ENCODE data around the gene ERG.

ERG gene

GRCh38 chr21:38472412-38473108 is 25.7 kb downstream of the ERG start:
- no peak for DNase-seq (ENCODE audit: low read depth in 3 of 3)

GRCh38 chr21:38471766-38472165 is 26.5 kb downstream of the ERG start:
- DNase-seq (ENCODE audit: low read depth in 3 of 3), result no peak

GRCh38 chr21:38470755-38471154 is 27.5 kb downstream of the ERG start:
- DNase-seq (ENCODE audit: low read depth in 3 of 3), result no peak

- DNase-seq (ENCODE audit: low read depth in 3 of 3), result no peak
Observed at GRCh38 chr21:38469642-38470041, 28.6 kb downstream of the ERG start.

- DNase-seq (ENCODE audit: low read depth in 3 of 3), result no peak
Observed at GRCh38 chr21:38468989-38469388, 29.3 kb downstream of the ERG start.

GRCh38 chr21:38467911-38468310 is 30.4 kb downstream of the ERG start:
- DNase-seq (ENCODE audit: low read depth in 3 of 3), result no peak

- DNase-seq (ENCODE audit: low read depth in 3 of 3), result no peak
Observed at GRCh38 chr21:38467374-38467773, 30.9 kb downstream of the ERG start.

GRCh38 chr21:38460171-38460742 is 38.0 kb downstream of the ERG start:
- no peak for DNase-seq (ENCODE audit: low read depth in 3 of 3)

- no peak for DNase-seq (ENCODE audit: low read depth in 3 of 3)
Observed at GRCh38 chr21:38459490-38459889, 38.8 kb downstream of the ERG start.

- no peak for DNase-seq (ENCODE audit: low read depth in 3 of 3)
Observed at GRCh38 chr21:38455403-38455802, 42.9 kb downstream of the ERG start.

- no peak for DNase-seq (ENCODE audit: low read depth in 3 of 3)
Observed at GRCh38 chr21:38454702-38455101, 43.6 kb downstream of the ERG start.

- DNase-seq (ENCODE audit: low read depth in 3 of 3), result no peak
Observed at GRCh38 chr21:38454161-38454560, 44.1 kb downstream of the ERG start.

GRCh38 chr21:38448671-38449385 is 49.4 kb downstream of the ERG start:
- no peak for DNase-seq (ENCODE audit: low read depth in 3 of 3)

- DNase-seq (ENCODE audit: low read depth in 3 of 3), result no peak
Observed at GRCh38 chr21:38447611-38448010, 50.7 kb downstream of the ERG start.

- no peak for DNase-seq (ENCODE audit: low read depth in 3 of 3)
Observed at GRCh38 chr21:38444691-38445090, 53.6 kb downstream of the ERG start.

- DNase-seq (ENCODE audit: low read depth in 3 of 3), result no peak
Observed at GRCh38 chr21:38443110-38443509, 55.2 kb downstream of the ERG start.

- no peak for DNase-seq (ENCODE audit: low read depth in 3 of 3)
Observed at GRCh38 chr21:38441153-38441552, 57.1 kb downstream of the ERG start.

- no peak for DNase-seq (ENCODE audit: low read depth in 3 of 3)
Observed at GRCh38 chr21:38440746-38441145, 57.5 kb downstream of the ERG start.

GRCh38 chr21:38439957-38440356 is 58.3 kb downstream of the ERG start:
- no peak for DNase-seq (ENCODE audit: low read depth in 3 of 3)

GRCh38 chr21:38439426-38439825 is 58.9 kb downstream of the ERG start:
- no peak for DNase-seq (ENCODE audit: low read depth in 3 of 3)

- DNase-seq (ENCODE audit: low read depth in 3 of 3), result no peak
Observed at GRCh38 chr21:38438462-38438893, 59.8 kb downstream of the ERG start.

GRCh38 chr21:38436341-38436740 is 61.9 kb downstream of the ERG start:
- DNase-seq (ENCODE audit: low read depth in 3 of 3), result no peak

- no peak for DNase-seq (ENCODE audit: low read depth in 3 of 3)
Observed at GRCh38 chr21:38434913-38435533, 63.3 kb downstream of the ERG start.
